ENCODE results near the gene TVP23C. TPM values are rescaled to one million over a fixed set of nuclear protein-coding genes. Genes with fewer than 3 reads are reported as not detected.

TVP23C gene
- total and polyA plus RNA-seq, 8 donors = 2.4 to 74.5 (median 21.0) TPM; not detected in 2

DNA sequence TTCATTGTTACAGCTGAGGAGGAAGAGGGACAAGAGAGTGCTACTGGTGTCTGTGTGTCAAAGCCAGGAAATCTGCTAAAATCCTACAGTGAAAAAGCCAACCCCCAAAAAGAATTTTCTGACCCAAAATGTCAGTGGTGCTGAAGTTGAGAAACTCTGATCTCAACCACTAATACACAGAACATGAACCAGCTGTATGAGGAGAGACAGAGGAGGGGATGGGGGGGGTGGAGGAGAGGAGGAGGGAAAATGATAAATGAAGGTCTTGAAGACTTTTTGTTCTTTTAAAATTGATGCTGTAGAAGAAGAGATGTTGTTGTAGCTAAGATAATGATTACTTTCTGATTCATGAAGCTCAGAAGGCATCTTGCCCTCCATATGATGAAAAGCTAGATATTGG lies 68.5 kb downstream of the TVP23C start:
- Histone ChIP-seq H3K27ac (peak overlapping the region in 1 of 5 donors; percentile 46), H3K9me3 (no peaks in the 10 kb centered on the region), H3K27me3 (no peaks in the 10 kb centered on the region), H3K4me1 (peaks cover 0 to 5% (median 0%) of the 10 kb centered on the region in 4 donors), H3K36me3 (peaks cover 0 to 18% (median 7%) of the 10 kb centered on the region in 4 donors), H3K4me3 (no peak overlapping the region)
- TF ChIP-seq EP300 (IDR thresholded peaks at IDR 0.05) (no peak), POLR2A (IDR thresholded peaks at IDR 0.05) (no peak), CTCF (IDR thresholded peaks at IDR 0.05) (no peak), POLR2AphosphoS5 (IDR thresholded peaks at IDR 0.05) (no peak)
- intact Hi-C loops (cut with DNase I; ENCODE audit: low total_unique reads) = no loop called here
- DNase-seq = no peak

DNA sequence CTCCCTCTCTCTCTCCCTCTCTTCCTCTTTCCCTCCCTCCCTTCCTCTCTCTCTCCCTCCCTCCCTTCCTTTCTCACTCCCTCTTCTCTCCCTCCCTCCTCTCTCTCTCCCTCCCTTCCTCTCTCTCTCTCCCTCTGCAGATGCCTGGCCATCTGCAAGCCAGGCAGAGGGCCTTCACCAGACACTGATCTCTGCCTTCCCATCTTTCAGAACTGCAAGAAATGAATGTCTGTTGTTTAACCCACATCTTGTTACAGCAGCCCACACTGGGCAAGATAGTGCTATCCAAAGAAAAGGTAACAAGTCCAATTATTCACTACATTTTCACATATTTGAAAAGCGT lies 69.6 kb downstream of the TVP23C start:
- H3K9me3 ChIP-seq = no peaks in the 10 kb centered on the region
- peaks cover 0 to 18% (median 7%) of the 10 kb centered on the region in 4 donors for H3K36me3 ChIP-seq
- H3K4me3 ChIP-seq = no peak overlapping the region
- no peak for DNase-seq
- H3K27ac ChIP-seq = no peak overlapping the region
- no peak for TF ChIP-seq POLR2A (IDR thresholded peaks at IDR 0.05)
- no peak for TF ChIP-seq CTCF (IDR thresholded peaks at IDR 0.05)
- TF ChIP-seq EP300 (IDR thresholded peaks at IDR 0.05) = no peak
- TF ChIP-seq POLR2AphosphoS5 (IDR thresholded peaks at IDR 0.05) = no peak
- H3K4me1 ChIP-seq = peaks cover 0 to 5% (median 0%) of the 10 kb centered on the region in 4 donors
- intact Hi-C loops (cut with DNase I; ENCODE audit: low total_unique reads) = no loop called here
- H3K27me3 ChIP-seq = no peaks in the 10 kb centered on the region
- 0 to 98% (median 47%) methylated on average over 1 of the region's 1 CpG for WGBS, 5 donors

DNA sequence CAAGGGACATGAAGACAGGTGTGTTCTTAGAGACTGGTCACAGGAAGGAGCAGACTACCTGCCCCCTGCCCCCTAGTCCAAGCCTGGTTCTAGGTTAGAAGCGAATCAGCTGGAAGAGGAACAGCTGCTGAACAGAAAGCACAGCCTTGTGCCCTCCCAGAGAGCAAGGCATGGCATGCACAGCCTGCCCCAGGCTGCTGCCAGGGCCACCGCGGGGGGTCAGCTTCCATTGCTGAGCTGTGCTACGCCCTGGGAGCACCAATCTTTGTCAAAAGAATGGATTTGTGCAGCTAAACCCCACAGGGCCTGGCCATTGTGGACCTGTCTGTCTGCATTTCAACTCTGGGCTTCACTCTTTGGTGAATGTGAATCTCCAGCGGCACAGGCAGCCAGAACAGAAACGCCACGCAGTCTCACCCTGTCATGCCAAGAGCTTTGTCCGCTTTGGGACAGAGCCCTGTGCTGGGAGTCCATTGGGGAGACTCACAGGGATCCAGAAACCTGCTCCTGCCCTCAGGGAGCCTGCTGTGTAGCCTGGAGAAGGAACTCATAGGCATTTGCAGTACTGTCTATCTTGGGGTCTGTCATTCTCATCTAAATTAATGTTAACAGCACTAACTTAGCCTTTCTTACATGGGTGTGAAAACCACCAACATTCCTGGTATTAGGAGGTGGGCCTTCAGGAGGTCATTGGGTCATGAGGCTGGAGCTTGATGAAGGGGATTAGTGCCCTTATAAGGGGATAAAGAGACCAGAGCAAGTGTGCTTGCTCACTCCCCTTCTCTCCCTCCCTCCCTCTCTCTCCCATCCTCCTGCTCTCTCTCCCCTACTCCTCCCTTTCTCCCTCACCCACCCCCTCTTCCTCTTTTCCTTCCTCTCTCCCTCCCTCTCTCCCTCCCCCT lies 70.2 kb downstream of the TVP23C start:
- H3K27ac ChIP-seq = no peak overlapping the region
- no peak for TF ChIP-seq POLR2AphosphoS5 (IDR thresholded peaks at IDR 0.05)
- TF ChIP-seq EP300 (IDR thresholded peaks at IDR 0.05) = no peak
- no peak for TF ChIP-seq POLR2A (IDR thresholded peaks at IDR 0.05)
- no peak for TF ChIP-seq CTCF (IDR thresholded peaks at IDR 0.05)
- H3K27me3 ChIP-seq = no peaks in the 10 kb centered on the region
- peaks cover 0 to 18% (median 7%) of the 10 kb centered on the region in 4 donors for H3K36me3 ChIP-seq
- intact Hi-C loops (cut with DNase I; ENCODE audit: low total_unique reads) = no loop called here
- H3K9me3 ChIP-seq = no peaks in the 10 kb centered on the region
- H3K4me1 ChIP-seq = peaks cover 0 to 5% (median 0%) of the 10 kb centered on the region in 4 donors
- H3K4me3 ChIP-seq = no peak overlapping the region
- WGBS, 5 donors = 93 to 98% (median 96%) methylated on average over 8 of the region's 8 CpGs
- DNase-seq = no peak

- Histone ChIP-seq H3K36me3 (peaks cover 0 to 18% (median 7%) of the 10 kb centered on the region in 4 donors), H3K4me1 (peaks cover 0 to 5% (median 0%) of the 10 kb centered on the region in 4 donors), H3K4me3 (no peak overlapping the region), H3K27me3 (no peaks in the 10 kb centered on the region), H3K27ac (peak overlapping the region in 2 of 5 donors; percentile 2 to 64), H3K9me3 (no peaks in the 10 kb centered on the region)
- WGBS, 5 donors = 91 to 97% (median 97%) methylated on average over 4 of the region's 4 CpGs
- intact Hi-C loops (cut with DNase I; ENCODE audit: low total_unique reads) = no loop called here
- TF ChIP-seq EP300 (IDR thresholded peaks at IDR 0.05) = no peak
- no peak for TF ChIP-seq CTCF (IDR thresholded peaks at IDR 0.05)
- TF ChIP-seq POLR2A (IDR thresholded peaks at IDR 0.05) = no peak
- no peak for TF ChIP-seq POLR2AphosphoS5 (IDR thresholded peaks at IDR 0.05)
- DNase-seq = no peak
Observed at GRCh38 chr17:15492186-15492585, 71.1 kb downstream of the TVP23C start.

Measured in stomach (tissue), 9 donors.